Fibroblast of lung (primary cell): ENCODE measurements around the gene DPP7. TPM values are rescaled to one million over a fixed set of nuclear protein-coding genes. Genes with fewer than 3 reads are reported as not detected.

Experiments
- DNase-seq, 2 donors: peaks; one replicate each; pipeline versions ENCODE4 v3.0.0 to v3.0.0-alpha.2; 2010; ENCODE audit warnings: low read depth in 2 of 2
- H2AFZ ChIP-seq: 2 replicates; pipeline ENCODE4 v1.5.1; 2012; ENCODE audit warnings: low read length, control low read depth, inconsistent platforms
- H3K27ac ChIP-seq: 2 replicates; pipeline ENCODE4 v1.5.1; 2011; ENCODE audit warnings: low read length, control low read depth; ENCODE audit not compliant: insufficient read depth
- H3K27me3 ChIP-seq: 2 replicates; pipeline ENCODE4 v1.5.1; 2011; ENCODE audit warnings: mild to moderate bottlenecking, low read length; ENCODE audit not compliant: control insufficient read depth, insufficient read depth
- H3K36me3 ChIP-seq: 2 replicates; pipeline ENCODE4 v1.5.1; 2011; ENCODE audit warnings: low read length; ENCODE audit not compliant: control insufficient read depth, insufficient read depth
- H3K4me1 ChIP-seq: 2 replicates; pipeline ENCODE4 v1.5.1; 2011; ENCODE audit warnings: low read length; ENCODE audit not compliant: control insufficient read depth, insufficient read depth; ENCODE audit errors: extremely low read depth
- H3K4me2 ChIP-seq: 2 replicates; pipeline ENCODE4 v1.5.1; 2011; ENCODE audit warnings: low read length, control low read depth; ENCODE audit not compliant: insufficient read depth; ENCODE audit errors: extremely low read depth
- H3K4me3 ChIP-seq, 4 experiments: fragments of 200-600 bp in 1 of 4; sonication (generic) in 1 of 4; replicated peaks in 1 of 4; 2 replicates each; pipeline ENCODE4 v1.5.1; 2011 to 2016; ENCODE audit warnings: low read length in 4 of 4, low read depth in 3 of 4, mild to moderate bottlenecking in 3 of 4, control low read depth in 2 of 4, inconsistent platforms in 1 of 4, mixed read lengths in 1 of 4; ENCODE audit not compliant: insufficient read depth in 1 of 4; ENCODE audit errors: control extremely low read depth in 1 of 4
- H3K79me2 ChIP-seq: 2 replicates; pipeline ENCODE4 v1.5.1; 2012; ENCODE audit warnings: mild to moderate bottlenecking, low read length, inconsistent platforms; ENCODE audit not compliant: control insufficient read depth, insufficient read depth
- H3K9ac ChIP-seq: 2 replicates; pipeline ENCODE4 v1.5.1; 2011; ENCODE audit warnings: mild to moderate bottlenecking, low read length, control low read depth; ENCODE audit not compliant: insufficient read depth
- H3K9me3 ChIP-seq: 2 replicates; pipeline ENCODE4 v1.5.1; 2012; ENCODE audit warnings: low read depth, low read length; ENCODE audit not compliant: control insufficient read depth, insufficient read depth
- H4K20me1 ChIP-seq: 2 replicates; pipeline ENCODE4 v1.5.1; 2011; ENCODE audit warnings: low read length; ENCODE audit not compliant: control insufficient read depth, insufficient read depth; ENCODE audit errors: extremely low read depth
- EZH2 ChIP-seq: IDR thresholded peaks from 2 replicates; pipeline ENCODE4 v1.5.1; 2012; ENCODE audit warnings: low read length, control low read depth, mild to moderate bottlenecking; ENCODE audit errors: missing control alignments
- polyA plus RNA-seq, 2 donors: library from polyadenylated mRNA; depleted of rRNA in 1 of 2; stranded (reverse) in 1 of 2; unstranded in 1 of 2; fragments of >200 nt; gene quantifications; 2 replicates each; pipeline ENCODE4 v1.2.1, GENCODE V29; 2011 to 2012; ENCODE audit warnings: missing spikeins in 1 of 2
- total RNA-seq: library from RNA; depleted of rRNA; stranded (reverse); fragments of >200 nt; gene quantifications from 2 replicates; pipeline ENCODE4 v1.2.1, GENCODE V29; 2014
- TF ChIP-seq, protein P1 (sequence below), 2 donors: IDR thresholded peaks in 1 of 2; conservative IDR thresholded peaks in 1 of 2; 1 replicate in 1 of 2; 2 replicates in 1 of 2; pipeline ENCODE4 v1.5.1; 2011 to 2012; ENCODE audit warnings: low read length in 2 of 2, control low read depth in 1 of 2, inconsistent platforms in 1 of 2, low read depth in 1 of 2, mild to moderate bottlenecking in 1 of 2

Gene DPP7
- total and polyA plus RNA-seq, 2 donors (not counting 1 experiment from before 2014, with no cell fraction given) = 28.6 to 126 TPM

DNA sequence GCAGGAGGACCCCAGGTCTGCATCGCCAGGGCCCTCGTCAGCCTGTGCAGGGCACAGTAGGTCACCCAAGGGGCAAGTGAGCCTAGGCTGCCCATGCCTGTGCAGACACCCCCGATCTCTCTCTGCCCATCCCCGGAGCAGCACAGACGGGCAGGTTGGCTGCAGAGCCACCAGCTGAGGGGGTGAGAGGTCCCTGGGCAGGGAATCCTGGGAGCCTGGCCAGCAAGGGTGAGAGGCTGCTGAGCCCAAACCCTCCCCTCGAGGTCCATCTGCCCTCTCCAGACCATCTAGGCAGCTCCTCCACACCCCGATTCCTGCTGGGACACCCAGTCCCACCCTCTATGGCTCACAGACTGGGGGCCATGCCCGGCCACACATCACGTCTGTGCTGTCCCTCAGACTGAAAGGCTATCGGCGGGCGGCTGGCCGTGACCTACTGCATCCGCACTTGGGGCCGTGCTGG, 2.8 kb upstream of the DPP7 start:
- Histone ChIP-seq H3K4me2 (no peak overlapping the region), H4K20me1 (no peaks in the 10 kb centered on the region), H2AFZ (no peak overlapping the region), H3K27me3 (no peaks in the 10 kb centered on the region), H3K36me3 (peaks cover 3% of the 10 kb centered on the region), H3K9ac (no peak overlapping the region), H3K4me1 (no peaks in the 10 kb centered on the region), H3K4me3 (no peak overlapping the region), H3K79me2 (no peaks in the 10 kb centered on the region), H3K27ac (no peak overlapping the region), H3K9me3 (no peaks in the 10 kb centered on the region)
- no peak for TF ChIP-seq EZH2
- TF ChIP-seq, protein P1, sequence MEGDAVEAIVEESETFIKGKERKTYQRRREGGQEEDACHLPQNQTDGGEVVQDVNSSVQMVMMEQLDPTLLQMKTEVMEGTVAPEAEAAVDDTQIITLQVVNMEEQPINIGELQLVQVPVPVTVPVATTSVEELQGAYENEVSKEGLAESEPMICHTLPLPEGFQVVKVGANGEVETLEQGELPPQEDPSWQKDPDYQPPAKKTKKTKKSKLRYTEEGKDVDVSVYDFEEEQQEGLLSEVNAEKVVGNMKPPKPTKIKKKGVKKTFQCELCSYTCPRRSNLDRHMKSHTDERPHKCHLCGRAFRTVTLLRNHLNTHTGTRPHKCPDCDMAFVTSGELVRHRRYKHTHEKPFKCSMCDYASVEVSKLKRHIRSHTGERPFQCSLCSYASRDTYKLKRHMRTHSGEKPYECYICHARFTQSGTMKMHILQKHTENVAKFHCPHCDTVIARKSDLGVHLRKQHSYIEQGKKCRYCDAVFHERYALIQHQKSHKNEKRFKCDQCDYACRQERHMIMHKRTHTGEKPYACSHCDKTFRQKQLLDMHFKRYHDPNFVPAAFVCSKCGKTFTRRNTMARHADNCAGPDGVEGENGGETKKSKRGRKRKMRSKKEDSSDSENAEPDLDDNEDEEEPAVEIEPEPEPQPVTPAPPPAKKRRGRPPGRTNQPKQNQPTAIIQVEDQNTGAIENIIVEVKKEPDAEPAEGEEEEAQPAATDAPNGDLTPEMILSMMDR (conservative IDR thresholded peaks at IDR 0.05 in 1 of 2, IDR thresholded peaks at IDR 0.05 in 1 of 2; ENCODE audit: low read depth in 1 of 2, low read length in 2 of 2) = no peak
- no peak for DNase-seq

DNA sequence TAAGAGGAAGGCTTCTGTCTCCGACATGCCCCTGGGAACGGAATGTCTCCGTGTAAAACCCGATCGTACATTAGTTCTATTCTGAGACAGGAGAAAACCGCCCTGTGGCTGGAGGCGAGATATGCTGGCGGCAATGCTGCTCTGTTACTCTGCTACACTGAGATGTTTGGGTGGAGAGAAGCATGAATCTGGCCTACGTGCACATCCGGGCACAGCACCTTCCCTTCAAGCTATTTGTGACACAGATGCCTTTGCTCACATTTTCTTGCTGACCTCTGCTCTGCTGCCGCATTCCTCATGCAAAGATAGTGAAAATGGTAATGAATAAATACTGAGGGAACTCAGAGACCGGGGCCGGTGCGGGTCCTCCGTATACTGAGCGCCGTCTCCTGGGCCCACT, 2.2 kb upstream of the DPP7 start:
- Histone ChIP-seq H3K4me3 (no peak overlapping the region), H3K79me2 (no peaks in the 10 kb centered on the region), H2AFZ (no peak overlapping the region), H3K27ac (no peak overlapping the region), H3K4me2 (no peak overlapping the region), H3K4me1 (no peaks in the 10 kb centered on the region), H3K9ac (no peak overlapping the region), H3K27me3 (no peaks in the 10 kb centered on the region), H3K36me3 (peaks cover 3% of the 10 kb centered on the region), H4K20me1 (no peaks in the 10 kb centered on the region), H3K9me3 (no peaks in the 10 kb centered on the region)
- DNase-seq = no peak
- TF ChIP-seq, protein P1 (conservative IDR thresholded peaks at IDR 0.05 in 1 of 2, IDR thresholded peaks at IDR 0.05 in 1 of 2; ENCODE audit: low read depth in 1 of 2, low read length in 2 of 2) = no peak
- TF ChIP-seq EZH2 = no peak

DNA sequence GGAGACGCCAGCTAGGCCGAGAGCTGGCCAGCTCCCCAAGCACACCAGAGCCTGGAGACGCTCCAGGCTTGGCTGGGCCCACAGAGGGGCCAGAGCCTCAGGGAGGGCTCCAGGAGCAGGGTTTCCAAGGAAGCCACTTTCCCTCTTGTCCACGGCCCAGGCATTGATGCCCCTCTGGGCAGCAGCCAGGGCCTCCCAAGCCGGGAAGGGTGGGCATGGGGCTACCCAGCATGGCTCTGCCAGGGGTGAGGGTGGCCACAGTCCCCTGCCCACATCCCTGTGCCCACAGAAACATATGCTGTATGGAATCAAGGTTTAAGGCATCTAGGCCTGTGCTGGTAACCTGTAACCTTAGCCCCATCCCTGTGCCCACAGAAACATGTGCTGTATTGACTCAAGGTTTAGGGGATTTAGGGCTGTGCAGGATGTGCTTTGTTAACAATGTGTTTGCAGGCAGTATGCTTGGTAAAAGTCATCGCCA, 1.5 kb upstream of the DPP7 start:
- H3K27ac ChIP-seq = no peak overlapping the region
- H3K9ac ChIP-seq = no peak overlapping the region
- H3K9me3 ChIP-seq = no peaks in the 10 kb centered on the region
- no peaks in the 10 kb centered on the region for H4K20me1 ChIP-seq
- DNase-seq = no peak
- H3K36me3 ChIP-seq = peaks cover 5% of the 10 kb centered on the region
- no peaks in the 10 kb centered on the region for H3K79me2 ChIP-seq
- TF ChIP-seq EZH2 = no peak
- TF ChIP-seq, protein P1 (conservative IDR thresholded peaks at IDR 0.05 in 1 of 2, IDR thresholded peaks at IDR 0.05 in 1 of 2; ENCODE audit: low read depth in 1 of 2, low read length in 2 of 2) = no peak
- no peaks in the 10 kb centered on the region for H3K27me3 ChIP-seq
- no peak overlapping the region for H3K4me3 ChIP-seq
- no peak overlapping the region for H3K4me2 ChIP-seq
- H2AFZ ChIP-seq = no peak overlapping the region
- no peaks in the 10 kb centered on the region for H3K4me1 ChIP-seq
